TTC549 (cell line): Measurements from ENCODE around the gene UBXN2A.
"Not testable (repeated sequence)": the region's sequence is repeated elsewhere in the genome, so short reads cannot be mapped to it uniquely, and the experiment has no call there.

Experiments
- FAIRE-seq: peaks from 2 replicates; lab custom pipeline; 2012; peaks lifted over from hg19 to GRCh38; lab: Jason Lieb, UNC

Gene UBXN2A

DNA sequence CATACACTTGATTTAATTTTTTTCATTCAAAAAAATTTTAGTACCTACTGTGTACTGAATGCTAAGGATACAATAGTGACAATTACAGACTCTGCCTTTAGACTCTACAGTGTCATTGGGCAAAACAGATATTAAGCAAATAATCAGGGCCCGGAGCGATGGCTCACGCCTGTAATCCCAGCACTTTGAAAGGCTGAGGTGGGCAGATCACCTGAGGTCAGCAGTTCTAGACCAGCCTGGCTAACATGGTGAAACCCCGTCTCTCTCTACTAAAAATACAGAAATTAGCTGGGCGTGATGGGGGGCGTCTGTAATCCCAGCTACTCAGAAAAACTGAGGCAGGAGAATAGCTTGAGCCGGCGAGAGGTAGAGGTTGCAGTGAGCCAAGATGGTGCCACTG is 1.4 kb downstream of the UBXN2A start:
- FAIRE-seq = no peak

DNA sequence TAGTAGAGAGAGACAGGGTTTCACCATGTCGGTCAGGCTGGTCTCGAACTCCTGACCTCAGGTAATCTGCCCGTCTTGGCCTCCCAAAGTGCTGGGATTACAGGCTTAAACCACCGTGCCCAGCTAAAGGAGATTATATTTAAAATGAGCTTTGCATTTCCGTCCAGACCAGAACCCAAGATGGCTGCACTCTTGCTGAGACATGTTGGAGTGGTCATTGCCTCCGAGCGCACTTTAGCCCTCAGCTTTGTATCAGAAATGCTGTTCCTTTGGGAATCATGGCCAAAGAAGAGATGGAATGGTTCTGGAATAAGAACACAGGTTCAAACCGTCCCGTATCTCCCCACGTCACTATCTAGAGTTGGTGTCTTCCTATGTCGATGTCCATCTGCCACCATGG is 3.4 kb downstream of the UBXN2A start:
- FAIRE-seq = no peak

DNA sequence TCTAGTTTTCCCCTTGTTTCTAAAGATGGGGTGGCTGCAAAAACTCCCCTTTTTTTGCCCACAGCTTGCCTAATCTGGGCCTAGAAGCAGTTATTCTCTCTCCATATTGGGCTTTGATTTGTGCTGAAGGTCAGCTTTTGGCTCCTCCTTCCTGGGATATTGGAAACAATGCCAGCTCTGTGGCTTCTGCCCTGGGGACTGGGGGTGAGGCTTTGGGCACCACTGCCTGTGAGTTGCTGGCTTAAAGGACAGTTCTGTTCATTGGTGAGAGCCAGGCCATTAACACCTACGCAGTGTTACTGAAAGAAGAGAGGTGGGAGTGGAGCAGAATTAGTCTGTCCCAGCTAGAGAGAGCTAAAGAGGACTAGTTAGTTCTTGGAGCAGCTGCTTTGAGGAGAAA is 4.3 kb downstream of the UBXN2A start:
- no peak for FAIRE-seq

DNA sequence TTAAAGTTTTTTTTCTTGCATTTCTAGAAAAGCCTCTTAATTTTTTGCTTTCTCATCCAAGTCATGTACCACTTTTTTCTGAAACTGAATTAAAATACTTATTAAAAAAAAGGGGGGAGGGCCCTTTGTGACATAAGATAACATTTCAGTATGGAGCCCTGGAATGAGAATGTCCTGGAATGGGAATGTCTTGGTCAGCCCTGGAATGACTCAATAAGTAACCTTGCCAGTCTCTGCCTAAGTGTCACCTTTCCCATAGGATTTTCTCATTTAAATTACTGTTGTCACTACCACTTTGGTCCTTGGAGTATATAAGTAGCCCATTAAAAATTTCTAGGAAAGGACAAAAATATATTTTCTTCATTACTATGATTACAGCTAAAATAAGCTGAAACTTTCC is 4.7 kb downstream of the UBXN2A start:
- FAIRE-seq = no peak

DNA sequence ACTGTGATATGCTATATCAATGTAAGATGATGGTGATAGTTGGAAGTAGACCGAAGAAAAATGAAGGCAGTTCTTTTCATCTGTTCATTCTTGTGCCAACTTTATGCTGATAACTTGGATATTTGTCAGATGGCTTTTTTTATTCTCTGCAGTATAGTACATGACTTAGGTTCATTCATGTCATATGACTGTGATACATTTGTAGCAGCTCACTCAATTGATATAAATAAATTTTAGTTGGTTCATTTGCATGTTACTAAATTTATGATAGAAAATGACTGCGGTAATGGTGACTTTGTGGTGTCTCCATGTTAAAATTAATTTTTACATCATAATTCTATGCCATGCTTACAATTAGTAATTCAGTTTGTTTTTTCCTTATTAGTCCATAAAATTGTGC is 7.1 kb downstream of the UBXN2A start:
- no peak for FAIRE-seq

DNA sequence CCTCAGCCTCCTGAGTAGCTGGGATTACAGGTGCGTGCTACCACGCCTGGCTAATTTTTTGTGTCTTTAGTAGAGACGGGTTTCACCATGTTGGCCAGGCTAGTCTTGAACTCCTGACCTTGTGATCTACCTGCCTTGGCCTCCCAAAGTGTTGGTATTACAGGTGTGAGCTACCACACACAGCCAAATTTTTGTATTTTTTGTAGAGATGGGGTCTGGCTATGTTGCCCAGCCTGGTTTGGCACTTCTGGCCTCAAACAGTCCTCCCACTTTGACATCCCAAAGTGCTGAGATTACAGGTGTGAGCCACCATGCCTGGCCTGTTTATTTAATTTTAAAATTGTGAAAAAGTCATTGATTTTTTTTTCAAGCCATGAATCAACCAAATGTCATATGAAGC is 12.3 kb downstream of the UBXN2A start:
- not testable (repeated sequence) for FAIRE-seq

DNA sequence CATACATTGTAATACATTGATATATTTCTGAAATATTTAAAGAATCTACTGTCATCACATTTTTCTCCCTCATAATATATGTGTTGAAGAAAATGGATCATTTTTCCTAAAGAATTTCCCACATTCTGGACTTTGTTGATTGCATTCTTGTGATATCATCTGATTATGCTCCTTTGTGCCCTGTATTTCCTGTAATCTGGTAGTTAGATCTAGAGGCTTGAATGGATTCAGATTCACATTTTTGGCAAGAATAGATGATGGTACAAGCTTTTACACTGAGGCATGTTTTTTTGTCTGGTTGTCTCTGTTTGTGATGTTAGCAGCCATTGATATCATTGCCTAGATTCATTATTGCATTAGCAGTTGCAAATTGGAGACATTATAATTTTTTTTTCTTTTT is 13.4 kb downstream of the UBXN2A start:
- FAIRE-seq = no peak

DNA sequence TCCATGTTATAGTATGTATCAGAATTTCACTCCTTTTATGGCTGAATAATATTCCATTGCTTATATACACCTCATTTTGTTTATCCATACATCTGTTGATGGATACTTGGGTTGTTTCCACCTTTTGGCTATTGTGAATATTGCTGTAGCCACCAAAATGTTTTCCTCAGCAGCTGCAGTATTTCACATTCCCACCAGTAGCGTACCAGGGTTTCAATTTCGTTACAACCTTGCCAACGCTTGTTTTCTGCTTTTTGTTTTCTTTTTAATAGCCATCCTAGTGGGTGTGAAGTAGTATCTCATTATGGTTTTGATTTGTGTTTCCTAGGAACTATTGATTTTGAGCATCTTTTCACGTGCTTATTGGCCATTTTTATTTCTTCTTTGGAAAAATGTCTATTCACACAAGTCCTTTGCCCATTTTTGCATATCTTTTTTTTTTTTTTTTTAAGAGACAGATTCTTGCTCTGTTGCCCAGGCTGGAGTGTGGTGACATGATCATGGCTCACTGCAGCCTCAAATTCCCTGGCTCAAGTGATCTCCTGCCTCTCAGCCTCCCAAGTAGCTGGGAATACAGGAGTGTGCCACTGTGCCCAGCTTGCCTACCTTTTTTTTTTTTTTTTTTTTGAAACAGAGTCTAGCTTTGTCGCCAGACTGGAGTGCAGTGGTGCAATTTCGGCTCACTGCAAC is 14.2 kb downstream of the UBXN2A start:
- no peak for FAIRE-seq

DNA sequence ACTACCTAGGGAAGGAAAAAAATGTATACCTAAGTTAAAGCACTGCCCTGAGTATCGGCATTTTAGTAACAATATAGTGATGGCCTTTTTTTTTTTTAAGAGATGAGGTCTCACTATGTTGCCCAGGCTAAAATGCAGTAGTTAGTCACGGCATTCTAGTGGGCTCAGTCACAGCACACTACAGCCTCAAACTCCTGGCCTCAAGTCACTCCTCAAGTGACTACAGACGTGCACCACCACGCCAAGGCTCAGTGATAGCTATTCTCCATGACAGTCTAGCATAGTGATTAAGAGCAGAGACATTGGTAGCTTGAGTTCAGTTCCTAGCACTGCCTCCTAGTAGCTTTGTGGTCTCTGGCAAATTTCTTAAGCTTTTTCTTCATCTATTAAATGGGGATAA is 27.6 kb downstream of the UBXN2A start:
- FAIRE-seq = no peak

DNA sequence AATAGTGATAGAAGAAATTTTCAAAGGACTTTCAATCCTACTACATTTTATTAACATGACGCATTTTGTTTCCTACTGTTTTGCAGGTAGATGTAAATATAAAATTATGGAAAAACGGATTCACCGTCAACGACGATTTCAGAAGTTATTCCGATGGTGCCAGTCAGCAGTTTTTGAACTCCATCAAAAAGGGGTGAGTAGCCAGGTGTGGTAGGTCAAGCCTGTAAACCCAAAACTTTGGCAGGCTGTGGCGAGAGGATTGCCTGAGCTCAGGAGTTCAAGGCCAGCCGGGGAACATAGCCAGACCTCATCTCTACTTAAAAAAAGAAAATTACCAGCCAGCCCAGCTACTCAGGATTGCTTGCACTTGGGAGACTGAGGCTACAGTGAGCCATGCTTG is 36.6 kb downstream of the UBXN2A start:
- FAIRE-seq = no peak

DNA sequence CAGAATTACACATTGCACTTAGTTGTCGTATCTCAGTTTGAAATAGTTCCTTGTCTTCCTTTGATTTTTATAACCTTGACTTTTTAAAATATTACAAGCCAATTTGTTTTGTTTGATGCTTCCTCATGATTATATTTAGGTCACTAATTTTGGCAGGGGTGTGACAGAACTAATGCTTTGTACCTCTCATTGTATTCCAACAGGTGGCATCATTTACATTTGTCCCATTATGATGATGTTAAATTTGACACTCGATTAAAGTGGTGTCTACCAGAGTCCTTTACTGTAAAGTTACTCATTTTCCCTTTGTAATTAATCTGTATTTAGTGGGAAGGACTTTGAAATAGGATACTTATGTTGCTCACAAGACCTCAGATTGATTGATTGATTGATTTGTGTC is 48.1 kb downstream of the UBXN2A start:
- FAIRE-seq = peak; percentile 68

DNA sequence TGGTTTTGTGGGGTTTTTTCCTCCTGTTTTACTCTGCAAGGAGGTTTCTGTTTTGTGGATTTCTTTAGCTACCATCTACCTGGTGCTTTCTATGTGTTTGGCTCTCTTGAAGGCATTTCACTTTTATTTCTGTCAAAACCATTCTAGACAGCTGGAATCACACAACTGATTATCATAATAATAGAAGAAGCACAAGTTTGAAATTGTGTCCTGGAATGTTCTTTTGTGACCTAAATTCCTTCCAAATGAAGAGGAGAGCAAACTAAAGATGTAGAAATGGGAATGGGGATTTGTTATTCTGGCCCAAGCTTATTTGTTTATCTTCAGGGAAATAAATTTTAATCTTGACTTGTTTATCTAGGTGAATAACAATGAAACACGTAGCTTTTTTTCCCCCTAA is 52.7 kb downstream of the UBXN2A start:
- no peak for FAIRE-seq

DNA sequence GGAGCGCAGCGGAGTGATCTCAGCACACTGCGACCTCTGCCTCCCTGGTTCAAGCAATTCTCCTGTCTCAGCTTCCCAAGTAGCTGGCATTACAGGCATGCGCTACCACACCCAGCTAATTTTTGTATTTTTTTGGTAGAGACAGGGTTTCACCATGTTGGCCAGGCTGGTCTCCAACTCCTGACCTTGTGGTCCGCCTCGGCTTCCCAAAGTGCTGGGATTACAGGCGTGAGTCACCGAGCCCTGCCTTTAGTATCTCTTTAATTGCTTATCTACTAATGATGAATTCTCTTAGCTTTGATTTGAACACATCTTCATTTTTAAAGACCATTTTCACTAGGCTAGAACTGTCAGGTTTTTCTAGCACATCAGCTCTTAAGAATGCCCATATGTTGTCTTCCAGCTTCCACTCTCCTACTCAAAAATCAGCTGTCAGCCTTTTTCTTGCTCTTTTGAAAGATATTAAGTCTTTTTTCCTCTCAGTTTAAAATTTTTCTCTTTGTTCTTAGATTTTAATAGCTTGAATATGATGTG is 53.5 kb downstream of the UBXN2A start:
- no peak for FAIRE-seq

DNA sequence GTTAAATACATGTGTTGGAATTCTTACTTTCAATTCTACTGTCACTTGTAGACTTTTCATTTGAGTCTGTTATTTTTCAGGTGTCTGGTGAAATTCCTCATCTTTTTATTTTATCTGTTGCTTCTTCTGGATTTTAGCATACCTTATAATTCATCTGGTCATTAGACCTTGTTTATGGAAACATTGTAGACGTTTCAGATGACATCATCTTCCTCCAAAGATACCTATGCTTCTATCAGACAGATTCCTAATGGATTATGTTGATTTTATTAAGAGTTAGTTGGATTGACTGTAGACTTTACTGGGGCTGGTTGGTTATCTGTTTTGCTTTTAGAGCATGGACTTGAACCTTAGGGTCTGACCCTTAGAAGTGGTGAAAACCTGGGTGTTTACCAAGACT is 54.3 kb downstream of the UBXN2A start:
- no peak for FAIRE-seq

DNA sequence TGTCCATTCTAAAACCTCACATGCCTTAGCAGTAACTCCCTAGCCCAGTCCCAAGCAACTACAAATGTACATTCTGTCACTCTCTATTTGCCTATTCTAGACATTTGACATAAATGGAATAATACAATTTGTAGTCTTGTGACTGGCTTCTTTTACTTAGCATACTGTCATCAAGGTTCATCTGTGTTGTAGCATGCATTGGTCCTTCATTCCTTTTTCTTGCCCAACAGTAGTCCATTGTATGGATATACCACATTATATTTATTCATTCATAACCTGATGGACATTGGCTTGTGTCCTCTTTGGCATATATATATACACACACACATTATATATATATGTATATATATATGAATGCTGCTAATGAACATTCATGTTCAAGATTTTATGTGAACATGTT is 67.4 kb downstream of the UBXN2A start:
- FAIRE-seq = no peak

DNA sequence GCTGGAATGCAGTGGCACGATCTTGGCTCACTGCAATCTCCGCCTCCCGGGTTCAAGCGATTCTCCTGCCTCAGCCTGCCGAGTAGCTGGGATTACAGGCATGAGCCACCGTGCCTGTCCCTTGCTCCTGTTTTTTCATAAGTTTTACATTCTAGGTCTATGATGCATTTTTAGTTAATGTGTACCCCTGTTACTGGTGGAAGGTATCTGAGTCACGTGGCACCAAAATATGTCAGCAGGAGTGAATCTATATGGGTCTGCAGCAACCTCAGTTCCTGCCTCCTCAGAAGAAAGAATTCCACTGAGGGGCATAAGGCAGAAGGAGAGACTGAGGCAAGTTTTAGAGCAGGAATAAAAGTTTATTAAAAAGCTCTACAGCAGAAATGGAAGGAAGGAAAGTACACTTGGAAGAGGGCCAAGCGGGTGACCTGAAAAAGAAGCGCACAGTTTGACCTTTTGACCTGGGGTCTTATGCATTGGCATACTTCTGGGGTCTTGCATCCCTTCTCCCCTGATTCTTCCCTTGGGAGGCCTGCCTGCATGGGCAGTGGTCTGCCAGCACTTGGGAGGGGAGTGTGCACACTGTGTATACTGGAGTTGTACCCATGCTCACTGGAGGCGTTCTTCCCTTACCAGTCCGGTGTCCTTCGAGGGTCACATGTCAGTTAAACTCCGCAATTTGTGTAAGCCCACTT is 68.6 kb downstream of the UBXN2A start:
- no peak for FAIRE-seq

DNA sequence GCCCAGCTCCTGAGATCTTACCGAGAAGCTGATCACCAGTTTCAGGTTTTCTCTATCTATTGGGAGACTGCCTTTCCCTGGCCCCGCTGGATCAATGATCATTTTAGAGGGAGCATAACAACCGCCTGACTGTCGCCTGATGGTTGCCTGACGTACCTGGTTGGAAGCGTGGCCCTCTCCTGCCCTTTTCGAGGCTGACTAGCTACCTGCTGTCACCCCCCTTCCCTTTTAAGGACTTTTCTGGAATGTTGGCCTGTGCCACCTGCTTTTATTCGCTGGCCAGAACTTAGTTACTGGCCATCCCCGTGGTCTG is 69.1 kb downstream of the UBXN2A start:
- FAIRE-seq = no peak

DNA sequence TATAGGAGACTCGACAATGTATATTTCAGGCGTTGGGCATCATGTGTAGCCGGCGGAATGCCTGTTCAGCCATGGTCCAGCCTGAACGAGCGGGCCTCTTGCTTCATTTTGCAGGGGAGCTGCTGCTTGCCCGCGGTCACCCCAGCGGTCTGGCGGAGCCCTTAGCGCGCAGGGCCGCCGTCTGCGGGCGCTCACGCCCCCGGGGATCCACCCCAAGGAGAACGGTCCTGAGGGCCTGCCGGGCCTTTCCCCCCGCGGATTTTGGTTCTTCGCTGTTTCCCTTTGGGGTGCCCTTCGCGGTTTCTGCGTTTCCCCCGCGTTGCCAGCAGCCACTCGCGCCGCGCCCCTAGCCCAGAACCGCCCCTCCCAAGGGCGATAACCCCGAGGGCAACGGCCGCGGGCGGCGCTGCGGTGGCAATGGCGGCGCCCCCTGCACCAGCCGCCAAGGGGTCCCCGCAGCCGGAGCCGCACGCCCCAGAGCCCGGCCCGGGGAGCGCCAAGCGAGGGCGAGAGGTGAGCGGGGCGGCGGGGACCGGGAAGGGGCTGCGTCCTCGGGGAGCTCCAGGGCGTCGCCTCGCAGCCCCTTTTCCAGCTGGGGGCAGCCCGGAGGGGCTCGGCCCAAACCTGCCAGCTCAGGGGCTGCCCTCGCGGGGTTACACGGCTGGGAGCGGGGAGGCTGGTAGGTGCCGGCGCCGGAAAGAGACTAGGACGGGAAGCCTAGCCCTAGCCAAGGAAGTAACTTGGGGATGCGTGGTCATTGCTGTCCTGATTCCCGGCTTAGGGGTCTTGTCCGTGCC is 69.6 kb downstream of the UBXN2A start, which contains the start of gene MFSD2B:
Gene MFSD2B (plus strand): TSS at position 406 of the 797 bp plus-strand sequence. CDS start 12 bp downstream, at position 418.
- FAIRE-seq = no peak

DNA sequence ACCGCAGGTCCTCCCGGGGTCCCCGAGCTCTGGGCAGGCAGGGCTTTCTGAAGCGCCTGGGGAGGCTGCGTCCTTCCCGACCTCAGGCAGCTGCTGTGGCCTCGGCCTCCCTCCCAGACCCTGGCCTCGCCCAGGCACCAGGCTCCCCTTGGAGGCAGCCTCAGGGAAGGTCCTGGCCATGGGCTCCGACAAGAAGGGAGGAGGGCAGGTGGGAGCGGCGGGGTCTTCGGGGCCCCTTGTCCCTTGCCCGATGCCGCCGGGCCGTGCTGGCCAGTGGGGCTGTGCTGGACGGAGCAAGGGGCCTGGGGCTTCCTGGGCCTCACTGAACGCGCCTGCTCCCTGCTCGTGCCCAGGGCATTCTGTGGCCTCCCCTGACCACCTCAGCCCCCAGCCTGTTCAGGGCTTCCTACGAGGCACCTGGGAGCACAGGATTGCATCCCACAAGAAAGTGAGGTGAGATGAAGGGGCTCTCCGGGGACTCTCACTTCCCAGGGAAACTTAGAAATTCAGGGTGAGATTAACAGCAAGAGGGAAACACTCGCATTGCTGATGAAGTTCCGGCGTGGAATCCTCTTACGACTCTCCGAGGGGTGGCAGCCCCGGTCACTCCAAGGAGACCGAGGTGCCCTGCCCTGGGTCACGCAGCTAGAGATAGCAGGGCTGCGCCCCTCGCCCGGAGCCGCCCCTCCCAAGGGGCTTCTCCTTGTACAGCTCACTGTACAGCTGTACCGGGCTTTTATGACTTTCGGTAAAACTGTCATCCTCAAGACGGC is 70.4 kb downstream of the UBXN2A start:
- no peak for FAIRE-seq

DNA sequence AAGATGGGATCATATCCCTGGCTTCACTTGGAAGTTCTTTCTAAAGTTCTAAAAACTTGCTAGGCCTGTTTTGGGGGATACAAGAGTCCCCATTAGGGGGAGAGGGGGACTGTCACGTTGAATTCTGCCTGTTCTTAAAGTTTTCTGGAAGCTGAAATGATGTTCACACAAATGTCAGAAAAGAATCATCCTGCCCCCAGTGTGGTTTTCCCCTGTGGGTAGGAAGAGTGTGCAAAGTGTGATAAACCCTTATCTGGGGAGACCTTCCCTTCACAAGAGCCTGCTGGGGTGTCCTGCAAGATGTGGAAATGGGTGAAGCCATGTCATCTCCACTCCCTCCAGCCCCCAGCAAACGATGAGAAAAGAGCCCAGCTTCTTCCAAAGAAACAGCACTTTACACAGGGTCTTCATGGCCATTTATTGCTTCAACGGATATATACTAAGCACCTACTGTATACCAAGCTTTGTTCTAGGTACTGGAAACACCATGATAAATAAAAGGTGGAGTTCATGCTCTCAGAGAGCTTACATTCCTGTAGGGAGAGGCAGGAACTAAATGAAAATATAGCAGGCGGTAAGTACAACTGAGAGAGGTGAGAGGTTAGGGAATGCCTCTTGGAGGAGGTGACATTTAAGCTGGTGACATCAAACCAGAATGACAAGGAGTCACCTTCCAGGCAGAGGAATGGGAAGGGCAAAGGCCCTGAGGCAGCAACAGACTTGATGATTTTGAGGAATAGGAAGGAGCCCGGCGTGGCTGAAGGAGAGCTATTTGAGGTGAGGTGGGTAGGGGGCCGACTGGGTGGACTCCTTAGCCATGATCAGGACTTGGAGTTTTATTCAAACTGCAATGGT is 71.2 kb downstream of the UBXN2A start:
- FAIRE-seq = no peak

DNA sequence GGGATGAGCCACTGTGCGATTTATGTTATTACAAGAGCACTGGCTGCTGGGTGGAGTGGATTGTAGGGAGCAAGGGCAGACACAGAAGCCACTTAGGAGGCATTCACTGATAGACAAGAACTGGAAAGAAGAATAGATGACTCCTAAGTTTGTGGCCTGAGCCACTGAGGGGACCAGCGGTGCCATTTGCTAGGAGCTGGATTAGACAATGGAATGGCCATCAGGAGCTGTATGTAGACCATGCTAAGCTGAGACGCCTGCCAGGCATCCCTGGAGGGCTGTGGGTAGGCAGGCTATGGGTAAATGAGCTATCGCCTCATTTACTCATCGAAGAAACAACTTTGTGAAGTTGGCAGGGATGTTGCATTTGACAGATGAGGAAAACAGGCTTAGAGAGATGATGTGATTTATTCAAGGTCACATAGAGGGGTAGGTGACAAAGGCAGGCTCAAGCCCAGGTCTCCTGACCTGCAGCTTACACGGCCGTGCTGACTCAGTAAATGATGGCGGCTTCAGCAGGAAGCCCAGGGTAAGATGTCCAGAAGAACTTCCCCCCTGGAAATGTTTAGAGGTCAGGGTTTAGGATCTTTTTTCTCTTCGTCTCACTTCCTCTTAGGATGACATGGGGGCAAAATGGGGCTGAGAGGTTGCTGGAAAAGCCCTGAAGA is 72.4 kb downstream of the UBXN2A start:
- FAIRE-seq = no peak
